IPS-18c (cell line): ENCODE results near the gene LRIG1.

Source experiments
- H3K4me3 ChIP-seq: 2 replicates; pipeline ENCODE4 v1.7.0; 2013; ENCODE audit warnings: low read depth, mild to moderate bottlenecking, low read length, moderate library complexity; ENCODE audit not compliant: insufficient read depth
- H3K9me3 ChIP-seq: one replicate; pipeline ENCODE4 v1.6.1; 2013; ENCODE audit warnings: mild to moderate bottlenecking, low read length, moderate library complexity; ENCODE audit not compliant: control insufficient read depth, insufficient read depth

LRIG1 gene

GRCh38 chr3:66395635-66396034 lies 105.2 kb downstream of the LRIG1 start:
- no peak overlapping the region for H3K4me3 ChIP-seq

GRCh38 chr3:66394753-66395249 lies 106.0 kb downstream of the LRIG1 start:
- H3K4me3 ChIP-seq, result no peak overlapping the region
- no peaks in the 10 kb centered on the region for H3K9me3 ChIP-seq

More at GRCh38 chr3:66395635-66396034, 105.2 kb downstream of the LRIG1 start:
- no peaks in the 10 kb centered on the region for H3K9me3 ChIP-seq

GRCh38 chr3:66394019-66394752 lies 106.6 kb downstream of the LRIG1 start:
- Histone ChIP-seq H3K9me3 (no peaks in the 10 kb centered on the region), H3K4me3 (no peak overlapping the region)

GRCh38 chr3:66393333-66394005 lies 107.4 kb downstream of the LRIG1 start:
- Histone ChIP-seq H3K9me3 (no peaks in the 10 kb centered on the region), H3K4me3 (no peak overlapping the region)

GRCh38 chr3:66392966-66393332 lies 107.9 kb downstream of the LRIG1 start:
- H3K4me3 ChIP-seq, result no peak overlapping the region
- no peaks in the 10 kb centered on the region for H3K9me3 ChIP-seq

GRCh38 chr3:66392512-66392911 lies 108.3 kb downstream of the LRIG1 start:
- H3K9me3 ChIP-seq, result no peaks in the 10 kb centered on the region
- H3K4me3 ChIP-seq, result no peak overlapping the region

GRCh38 chr3:66390013-66390412 lies 110.8 kb downstream of the LRIG1 start:
- Histone ChIP-seq H3K9me3 (no peaks in the 10 kb centered on the region), H3K4me3 (no peak overlapping the region)

- H3K4me3 ChIP-seq, result no peak overlapping the region
These were observed 113.7 kb downstream of the LRIG1 start for GRCh38 chr3:66386925-66387650.

GRCh38 chr3:66386011-66386924 lies 114.6 kb downstream of the LRIG1 start:
- Histone ChIP-seq H3K9me3 (no peaks in the 10 kb centered on the region), H3K4me3 (no peak overlapping the region)

More at GRCh38 chr3:66386925-66387650, 113.7 kb downstream of the LRIG1 start:
- no peaks in the 10 kb centered on the region for H3K9me3 ChIP-seq

GRCh38 chr3:66385066-66385465 lies 115.8 kb downstream of the LRIG1 start:
- Histone ChIP-seq H3K9me3 (no peaks in the 10 kb centered on the region), H3K4me3 (no peak overlapping the region)

- Histone ChIP-seq H3K9me3 (no peaks in the 10 kb centered on the region), H3K4me3 (no peak overlapping the region)
These were observed 116.7 kb downstream of the LRIG1 start for GRCh38 chr3:66383998-66384745.

- Histone ChIP-seq H3K9me3 (no peaks in the 10 kb centered on the region), H3K4me3 (no peak overlapping the region)
These were observed 117.8 kb downstream of the LRIG1 start for GRCh38 chr3:66383023-66383422.

GRCh38 chr3:66382142-66382541 lies 118.7 kb downstream of the LRIG1 start:
- Histone ChIP-seq H3K4me3 (no peak overlapping the region), H3K9me3 (no peaks in the 10 kb centered on the region)

GRCh38 chr3:66381626-66382025 lies 119.2 kb downstream of the LRIG1 start:
- Histone ChIP-seq H3K4me3 (no peak overlapping the region), H3K9me3 (no peaks in the 10 kb centered on the region)

GRCh38 chr3:66380200-66380932 lies 120.5 kb downstream of the LRIG1 start:
- Histone ChIP-seq H3K4me3 (no peak overlapping the region), H3K9me3 (no peaks in the 10 kb centered on the region)

- Histone ChIP-seq H3K9me3 (no peaks in the 10 kb centered on the region), H3K4me3 (no peak overlapping the region)
These were observed 121.3 kb downstream of the LRIG1 start for GRCh38 chr3:66379565-66379964.
